ENCODE results near the gene NHS. TPM values are rescaled to one million over a fixed set of nuclear protein-coding genes. Genes with fewer than 3 reads are reported as not detected.

The NHS gene
- total RNA-seq, 1 donor from 2014 or later, result 6.6 TPM

DNA sequence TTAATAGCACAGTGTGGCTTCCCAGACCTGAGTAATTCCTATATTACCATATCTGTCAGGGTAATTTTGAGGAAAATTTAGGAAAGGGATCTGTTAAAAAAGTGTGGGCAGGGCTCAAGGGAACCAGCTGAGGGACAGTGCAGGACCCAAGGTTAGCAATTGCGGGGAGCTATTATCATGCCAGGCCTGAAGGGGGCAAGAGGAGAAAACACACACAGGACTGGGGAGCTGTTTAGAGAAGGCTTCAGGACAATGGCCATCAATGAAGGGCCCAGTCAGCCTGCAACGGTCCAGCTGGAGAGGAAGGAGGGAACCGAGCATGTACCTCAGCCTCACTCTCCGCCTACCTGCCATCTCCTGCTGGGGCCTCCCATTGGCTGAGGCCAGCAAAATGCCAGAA, 19.0 kb upstream of the NHS start:
- FAIRE-seq (no peak), DNase-seq (ENCODE audit: low read depth) (no peak)
- Mint-ChIP-seq H3K27ac (ENCODE audit: unreplicated experiment) (no peak overlapping the region), H3K9me3 (ENCODE audit: unreplicated experiment) (peaks cover 4% of the 10 kb centered on the region), H3K36me3 (ENCODE audit: low read depth, unreplicated experiment) (no peaks in the 10 kb centered on the region), H3K4me3 (ENCODE audit: unreplicated experiment) (no peak overlapping the region), H3K4me1 (ENCODE audit: low read depth, unreplicated experiment) (peaks cover 4% of the 10 kb centered on the region), H3K27me3 (ENCODE audit: low read depth, unreplicated experiment) (no peaks in the 10 kb centered on the region)
- Histone ChIP-seq H3K4me2 (ENCODE audit: low read length) (no peak overlapping the region), H3K36me3 (ENCODE audit: insufficient read depth, low read length) (no peaks in the 10 kb centered on the region), H3K79me2 (ENCODE audit: insufficient read depth, low read length) (no peaks in the 10 kb centered on the region), H3K9ac (ENCODE audit: low read length) (no peak overlapping the region), H3K4me3 (ENCODE audit: insufficient read depth, low read depth, low read length) (no peak overlapping the region), H3K4me1 (ENCODE audit: insufficient read depth, low read length) (peaks cover 2% of the 10 kb centered on the region), H4K20me1 (ENCODE audit: insufficient read depth, low read length) (no peaks in the 10 kb centered on the region), H2AFZ (ENCODE audit: low read depth, low read length) (no peak overlapping the region), H3K9me3 (ENCODE audit: insufficient read depth, low read depth, low read length) (no peaks in the 10 kb centered on the region), H3K27me3 (ENCODE audit: insufficient read depth, low read length) (no peaks in the 10 kb centered on the region), H3K27ac (ENCODE audit: low read depth, low read length) (no peak overlapping the region)
- no peak for TF ChIP-seq EZH2 (IDR thresholded peaks at IDR 0.05; ENCODE audit: insufficient read depth, low read length)
- TF ChIP-seq, protein P1, sequence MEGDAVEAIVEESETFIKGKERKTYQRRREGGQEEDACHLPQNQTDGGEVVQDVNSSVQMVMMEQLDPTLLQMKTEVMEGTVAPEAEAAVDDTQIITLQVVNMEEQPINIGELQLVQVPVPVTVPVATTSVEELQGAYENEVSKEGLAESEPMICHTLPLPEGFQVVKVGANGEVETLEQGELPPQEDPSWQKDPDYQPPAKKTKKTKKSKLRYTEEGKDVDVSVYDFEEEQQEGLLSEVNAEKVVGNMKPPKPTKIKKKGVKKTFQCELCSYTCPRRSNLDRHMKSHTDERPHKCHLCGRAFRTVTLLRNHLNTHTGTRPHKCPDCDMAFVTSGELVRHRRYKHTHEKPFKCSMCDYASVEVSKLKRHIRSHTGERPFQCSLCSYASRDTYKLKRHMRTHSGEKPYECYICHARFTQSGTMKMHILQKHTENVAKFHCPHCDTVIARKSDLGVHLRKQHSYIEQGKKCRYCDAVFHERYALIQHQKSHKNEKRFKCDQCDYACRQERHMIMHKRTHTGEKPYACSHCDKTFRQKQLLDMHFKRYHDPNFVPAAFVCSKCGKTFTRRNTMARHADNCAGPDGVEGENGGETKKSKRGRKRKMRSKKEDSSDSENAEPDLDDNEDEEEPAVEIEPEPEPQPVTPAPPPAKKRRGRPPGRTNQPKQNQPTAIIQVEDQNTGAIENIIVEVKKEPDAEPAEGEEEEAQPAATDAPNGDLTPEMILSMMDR (IDR thresholded peaks at IDR 0.05; ENCODE audit: insufficient read depth, low read depth, low read length), result no peak

DNA sequence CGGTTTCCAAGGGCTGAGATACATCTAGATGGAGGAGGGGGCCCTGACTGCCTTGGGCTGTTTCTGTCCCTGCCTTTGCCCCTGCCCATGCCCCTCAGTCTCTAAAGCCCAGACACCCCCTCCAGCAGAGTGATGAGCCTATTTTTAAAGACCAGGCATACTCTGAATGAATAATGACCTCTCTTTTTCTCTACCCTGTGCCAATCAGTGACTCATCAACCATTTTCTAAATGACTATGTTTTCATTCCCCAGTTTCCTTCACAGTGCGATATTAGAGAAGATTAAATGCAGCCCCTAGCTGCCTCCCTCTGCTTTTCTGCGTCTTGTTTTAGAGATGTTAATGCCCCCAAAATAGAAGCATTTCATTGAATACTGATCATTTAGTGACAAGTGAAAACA, 15.5 kb upstream of the NHS start:
- Histone ChIP-seq H3K4me1 (ENCODE audit: insufficient read depth, low read length) (peaks cover 2% of the 10 kb centered on the region), H4K20me1 (ENCODE audit: insufficient read depth, low read length) (no peaks in the 10 kb centered on the region), H3K27ac (ENCODE audit: low read depth, low read length) (no peak overlapping the region), H3K4me2 (ENCODE audit: low read length) (peak overlapping the region; percentile 54), H3K36me3 (ENCODE audit: insufficient read depth, low read length) (no peaks in the 10 kb centered on the region), H3K27me3 (ENCODE audit: insufficient read depth, low read length) (no peaks in the 10 kb centered on the region), H2AFZ (ENCODE audit: low read depth, low read length) (no peak overlapping the region), H3K9ac (ENCODE audit: low read length) (no peak overlapping the region), H3K79me2 (ENCODE audit: insufficient read depth, low read length) (no peaks in the 10 kb centered on the region), H3K9me3 (ENCODE audit: insufficient read depth, low read depth, low read length) (no peaks in the 10 kb centered on the region), H3K4me3 (ENCODE audit: insufficient read depth, low read depth, low read length) (no peak overlapping the region)
- FAIRE-seq (peak; percentile 37), DNase-seq (ENCODE audit: low read depth) (peak; percentile 53)
- H3K4me3 Mint-ChIP-seq (ENCODE audit: unreplicated experiment), result no peak overlapping the region
- no peaks in the 10 kb centered on the region for H3K9me3 Mint-ChIP-seq (ENCODE audit: unreplicated experiment)
- no peaks in the 10 kb centered on the region for H3K27me3 Mint-ChIP-seq (ENCODE audit: low read depth, unreplicated experiment)
- H3K27ac Mint-ChIP-seq (ENCODE audit: unreplicated experiment), result no peak overlapping the region
- TF ChIP-seq, protein P1 (IDR thresholded peaks at IDR 0.05; ENCODE audit: insufficient read depth, low read depth, low read length), result no peak
- TF ChIP-seq EZH2 (IDR thresholded peaks at IDR 0.05; ENCODE audit: insufficient read depth, low read length), result no peak
- no peaks in the 10 kb centered on the region for H3K36me3 Mint-ChIP-seq (ENCODE audit: low read depth, unreplicated experiment)
- peaks cover 4% of the 10 kb centered on the region for H3K4me1 Mint-ChIP-seq (ENCODE audit: low read depth, unreplicated experiment)

DNA sequence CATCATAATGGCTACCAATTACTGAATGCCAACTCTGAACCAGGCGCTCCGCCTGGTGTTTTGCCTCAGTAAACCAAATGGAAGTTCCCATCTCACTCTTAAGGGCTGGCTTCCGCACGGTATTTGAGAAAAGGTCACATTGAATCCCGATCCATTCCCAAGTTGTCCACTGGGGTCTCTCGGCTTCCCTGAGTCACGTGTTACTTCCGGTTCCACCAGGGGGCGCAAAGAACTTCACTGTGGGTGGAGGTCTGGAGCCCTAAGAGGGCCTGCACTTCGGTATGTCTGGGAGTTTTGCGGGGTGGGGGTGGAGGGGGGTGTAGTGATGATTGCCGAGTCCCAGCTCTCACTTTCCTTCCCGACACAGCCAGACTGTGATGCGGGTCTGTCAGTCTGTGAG, 13.4 kb upstream of the NHS start:
- FAIRE-seq, result no peak

More for the DNA sequence above, 13.4 kb upstream of the NHS start:
- peaks cover 2% of the 10 kb centered on the region for H3K4me1 ChIP-seq (ENCODE audit: insufficient read depth, low read length)
- no peak overlapping the region for H3K27ac ChIP-seq (ENCODE audit: low read depth, low read length)
- H3K27me3 Mint-ChIP-seq (ENCODE audit: low read depth, unreplicated experiment), result no peaks in the 10 kb centered on the region
- H3K36me3 Mint-ChIP-seq (ENCODE audit: low read depth, unreplicated experiment), result no peaks in the 10 kb centered on the region
- no peak overlapping the region for H3K4me3 ChIP-seq (ENCODE audit: insufficient read depth, low read depth, low read length)
- H4K20me1 ChIP-seq (ENCODE audit: insufficient read depth, low read length), result no peaks in the 10 kb centered on the region
- no peaks in the 10 kb centered on the region for H3K79me2 ChIP-seq (ENCODE audit: insufficient read depth, low read length)
- H3K27ac Mint-ChIP-seq (ENCODE audit: unreplicated experiment), result no peak overlapping the region
- DNase-seq (ENCODE audit: low read depth), result no peak
- H3K4me1 Mint-ChIP-seq (ENCODE audit: low read depth, unreplicated experiment), result peaks cover 4% of the 10 kb centered on the region
- H3K9ac ChIP-seq (ENCODE audit: low read length), result no peak overlapping the region
- no peaks in the 10 kb centered on the region for H3K36me3 ChIP-seq (ENCODE audit: insufficient read depth, low read length)
- no peaks in the 10 kb centered on the region for H3K9me3 ChIP-seq (ENCODE audit: insufficient read depth, low read depth, low read length)
- TF ChIP-seq EZH2 (IDR thresholded peaks at IDR 0.05; ENCODE audit: insufficient read depth, low read length), result no peak
- TF ChIP-seq, protein P1 (IDR thresholded peaks at IDR 0.05; ENCODE audit: insufficient read depth, low read depth, low read length), result peak; percentile 7
- no peak overlapping the region for H2AFZ ChIP-seq (ENCODE audit: low read depth, low read length)
- H3K9me3 Mint-ChIP-seq (ENCODE audit: unreplicated experiment), result no peaks in the 10 kb centered on the region
- H3K27me3 ChIP-seq (ENCODE audit: insufficient read depth, low read length), result no peaks in the 10 kb centered on the region
- no peak overlapping the region for H3K4me3 Mint-ChIP-seq (ENCODE audit: unreplicated experiment)
- no peak overlapping the region for H3K4me2 ChIP-seq (ENCODE audit: low read length)
